PFSK-1 (cell line): ENCODE measurements around the gene BARD1.

ENCODE experiments used
- FOXP2 ChIP-seq: optimal IDR thresholded peaks from 2 replicates; pipeline ENCODE3; 2011; ENCODE audit warnings: borderline replicate concordance, control low read depth, inconsistent platforms; ENCODE audit not compliant: insufficient read depth; ENCODE audit errors: extremely low read length, extremely low read depth
- POLR2AphosphoS5 ChIP-seq: IDR thresholded peaks from 2 replicates; pipeline ENCODE4 v1.6.1; 2012; ENCODE audit warnings: low read depth, mild to moderate bottlenecking, control low read depth, low read length, moderate library complexity
- REST ChIP-seq, 2 experiments: IDR thresholded peaks; 2 replicates each; pipeline versions ENCODE4 v1.6.1 to v1.8.0; 2011 to 2012; ENCODE audit warnings: low read depth in 2 of 2, low read length in 2 of 2, control low read depth in 1 of 2, inconsistent platforms in 1 of 2, mild to moderate bottlenecking in 1 of 2, moderate library complexity in 1 of 2; ENCODE audit not compliant: insufficient read depth in 1 of 2
- SIN3A ChIP-seq: IDR thresholded peaks from 2 replicates; pipeline ENCODE4 v1.6.1; 2012; ENCODE audit warnings: mild to moderate bottlenecking, low read length, moderate library complexity, borderline replicate concordance; ENCODE audit not compliant: insufficient read depth
- TAF1 ChIP-seq: IDR thresholded peaks from 2 replicates; pipeline ENCODE4 v1.6.1; 2012; ENCODE audit warnings: low read length, control low read depth, borderline replicate concordance; ENCODE audit not compliant: insufficient read depth

The BARD1 gene

GRCh38 chr2:214839464-214839863, 30.0 kb upstream of the BARD1 start:
- TF ChIP-seq TAF1: no peak
- no peak for TF ChIP-seq FOXP2
- no peak for TF ChIP-seq REST (IDR thresholded peaks at IDR 0.05; ENCODE audit: insufficient read depth in 1 of 2, low read depth in 2 of 2, low read length in 2 of 2)
- no peak for TF ChIP-seq POLR2AphosphoS5
- no peak for TF ChIP-seq SIN3A

- TF ChIP-seq SIN3A (no peak), FOXP2 (no peak), REST (IDR thresholded peaks at IDR 0.05; ENCODE audit: insufficient read depth in 1 of 2, low read depth in 2 of 2, low read length in 2 of 2) (no peak), TAF1 (no peak), POLR2AphosphoS5 (no peak)
Measured at GRCh38 chr2:214837466-214837865, 28.0 kb upstream of the BARD1 start.

- TF ChIP-seq FOXP2 (no peak), TAF1 (no peak), POLR2AphosphoS5 (no peak), REST (IDR thresholded peaks at IDR 0.05; ENCODE audit: insufficient read depth in 1 of 2, low read depth in 2 of 2, low read length in 2 of 2) (no peak), SIN3A (no peak)
Measured at GRCh38 chr2:214836568-214836967, 27.1 kb upstream of the BARD1 start.

GRCh38 chr2:214830794-214831346, 21.4 kb upstream of the BARD1 start:
- TF ChIP-seq TAF1 (no peak), REST (IDR thresholded peaks at IDR 0.05; ENCODE audit: insufficient read depth in 1 of 2, low read depth in 2 of 2, low read length in 2 of 2) (no peak), POLR2AphosphoS5 (no peak), SIN3A (no peak), FOXP2 (no peak)
